Activated CD4-positive, alpha-beta T cell treated with anti-CD3 and anti-CD28 coated beads for 1 hour (primary cell): ENCODE data around the gene MPEG1.

ENCODE experiments used
- DNase-seq: peaks from one replicate; pipeline ENCODE4 v3.0.0-alpha.2; 2020

The MPEG1 gene, protein sequence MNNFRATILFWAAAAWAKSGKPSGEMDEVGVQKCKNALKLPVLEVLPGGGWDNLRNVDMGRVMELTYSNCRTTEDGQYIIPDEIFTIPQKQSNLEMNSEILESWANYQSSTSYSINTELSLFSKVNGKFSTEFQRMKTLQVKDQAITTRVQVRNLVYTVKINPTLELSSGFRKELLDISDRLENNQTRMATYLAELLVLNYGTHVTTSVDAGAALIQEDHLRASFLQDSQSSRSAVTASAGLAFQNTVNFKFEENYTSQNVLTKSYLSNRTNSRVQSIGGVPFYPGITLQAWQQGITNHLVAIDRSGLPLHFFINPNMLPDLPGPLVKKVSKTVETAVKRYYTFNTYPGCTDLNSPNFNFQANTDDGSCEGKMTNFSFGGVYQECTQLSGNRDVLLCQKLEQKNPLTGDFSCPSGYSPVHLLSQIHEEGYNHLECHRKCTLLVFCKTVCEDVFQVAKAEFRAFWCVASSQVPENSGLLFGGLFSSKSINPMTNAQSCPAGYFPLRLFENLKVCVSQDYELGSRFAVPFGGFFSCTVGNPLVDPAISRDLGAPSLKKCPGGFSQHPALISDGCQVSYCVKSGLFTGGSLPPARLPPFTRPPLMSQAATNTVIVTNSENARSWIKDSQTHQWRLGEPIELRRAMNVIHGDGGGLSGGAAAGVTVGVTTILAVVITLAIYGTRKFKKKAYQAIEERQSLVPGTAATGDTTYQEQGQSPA

DNA sequence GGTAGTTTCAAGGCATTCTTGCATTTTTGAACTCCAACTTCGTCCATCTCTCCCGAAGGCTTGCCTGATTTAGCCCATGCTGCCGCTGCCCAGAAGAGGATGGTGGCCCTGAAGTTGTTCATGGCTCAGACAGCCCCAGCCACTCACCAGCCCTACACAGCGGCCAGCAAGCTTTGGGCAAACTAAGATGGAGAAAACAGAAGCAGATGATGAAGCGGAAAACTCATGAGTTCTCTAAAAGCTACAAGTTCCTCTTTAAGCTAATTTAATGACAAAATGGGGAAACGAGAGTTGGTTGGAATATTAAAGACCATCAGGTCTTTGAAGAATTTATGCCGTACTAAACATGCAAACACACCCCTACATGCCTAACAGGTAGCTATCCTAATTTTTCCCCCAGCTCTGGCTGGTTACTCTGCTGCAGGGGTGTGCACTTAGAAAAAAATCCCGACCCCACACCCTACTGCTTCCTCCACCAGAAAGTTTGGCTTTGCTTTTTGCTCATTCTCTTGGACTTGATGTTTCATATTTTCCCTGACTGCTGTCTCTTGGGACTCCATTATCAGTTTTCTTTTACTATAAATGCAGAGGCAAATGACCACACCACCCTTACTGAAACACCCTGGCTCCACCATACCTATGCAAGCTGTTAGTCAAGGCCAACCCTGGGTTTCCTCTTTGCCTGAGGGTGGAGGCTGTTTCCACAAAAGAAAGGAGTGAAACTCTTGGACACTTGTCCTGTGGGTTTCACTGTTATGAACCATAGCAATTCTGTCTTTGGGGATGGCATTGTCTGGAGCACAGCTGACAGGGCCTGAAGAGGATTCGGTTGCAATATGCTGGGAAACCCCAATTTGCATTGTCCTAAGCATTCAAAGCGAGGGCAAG is at the start of gene MPEG1:
TSS of gene MPEG1 (minus strand) at position 184 of the 888 bp plus-strand sequence. CDS start at position 122, 62 bp downstream.
- no peak for DNase-seq

DNA sequence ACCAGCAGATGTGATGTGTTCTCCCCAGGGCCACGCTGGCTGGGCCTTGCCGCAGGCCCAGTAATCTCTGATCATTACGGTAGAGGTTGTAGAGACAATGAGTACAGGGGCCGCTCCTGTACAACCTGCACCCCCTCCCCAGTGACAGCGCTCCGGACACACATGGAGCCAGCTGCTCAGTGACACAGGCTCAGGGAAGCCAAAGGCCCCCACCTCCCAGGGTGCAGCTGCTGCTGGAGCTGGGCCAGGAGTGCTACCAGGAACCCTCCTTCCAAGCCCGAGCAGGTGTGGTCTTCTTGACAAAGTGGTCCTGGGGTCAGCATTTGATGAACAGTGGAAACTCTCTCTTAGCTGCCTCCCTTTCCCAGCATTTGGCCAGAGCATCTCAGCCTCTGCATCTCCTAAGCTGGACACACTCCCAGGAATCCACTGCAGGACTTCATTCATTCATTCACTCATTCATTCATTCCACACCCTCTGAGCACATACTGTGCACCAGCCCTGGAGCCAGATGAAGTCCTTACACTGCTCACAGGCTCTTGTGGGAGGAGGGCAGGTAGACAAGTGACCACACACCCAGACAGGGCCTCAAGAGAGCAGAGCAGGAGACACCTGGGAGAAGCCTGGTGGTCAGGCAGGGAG is 49.6 kb upstream of the MPEG1 start:
- no peak for DNase-seq

GRCh38 chr11:59261150-59261549 is 48.4 kb upstream of the MPEG1 start:
- DNase-seq: no peak

DNA sequence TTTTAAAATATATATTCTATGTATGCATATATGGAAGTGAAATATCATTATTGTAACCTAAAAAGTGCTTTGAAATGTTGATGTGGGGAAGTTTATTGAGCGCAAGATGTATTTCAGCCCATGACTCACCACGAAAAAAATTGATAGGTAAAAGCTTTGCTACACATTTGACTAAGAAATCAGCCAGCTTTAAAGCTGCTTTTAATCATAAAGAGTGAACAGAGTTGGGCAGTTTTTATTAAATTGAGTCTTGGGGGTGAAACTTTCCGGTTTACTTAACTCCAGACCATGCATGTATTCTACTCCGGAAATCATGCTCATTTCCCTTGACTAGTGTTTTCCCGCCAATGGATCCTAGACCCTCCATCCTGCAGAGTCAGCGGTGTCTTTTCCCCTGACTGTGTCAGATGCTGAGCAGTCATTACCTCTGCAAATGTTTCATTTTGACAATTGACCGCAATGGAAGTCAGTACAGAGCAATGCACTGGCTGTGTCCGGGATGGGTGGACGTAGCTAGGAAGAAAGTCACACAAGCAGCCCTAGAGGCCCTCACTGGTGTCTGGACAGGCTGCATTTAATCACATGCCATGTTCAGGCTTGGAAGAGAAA is 47.2 kb upstream of the MPEG1 start:
- DNase-seq: no peak

- no peak for DNase-seq
Measured at GRCh38 chr11:59259047-59259446, 46.3 kb upstream of the MPEG1 start.

- DNase-seq: no peak
Measured at GRCh38 chr11:59255281-59255680, 42.6 kb upstream of the MPEG1 start.

- no peak for DNase-seq
Measured at GRCh38 chr11:59254286-59254685, 41.6 kb upstream of the MPEG1 start.

DNA sequence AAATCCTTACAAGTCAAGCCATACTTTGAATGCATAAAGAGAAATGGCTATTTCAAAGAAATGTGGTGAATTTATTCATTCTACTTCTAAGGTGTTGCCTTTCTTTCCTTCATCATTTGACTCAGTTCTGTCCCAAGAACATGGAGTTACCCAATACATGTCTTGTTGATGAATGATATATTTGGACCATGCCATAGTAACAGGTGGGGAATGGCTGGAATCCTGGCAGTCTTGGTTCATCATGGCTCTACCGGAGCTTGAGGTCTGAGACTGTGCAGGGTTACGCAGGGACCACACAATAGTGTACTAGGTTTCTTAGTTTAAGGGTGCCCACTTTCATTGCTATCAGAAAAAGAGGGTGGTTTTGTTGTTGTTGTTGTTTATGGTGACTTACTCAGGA is 40.3 kb upstream of the MPEG1 start:
- no peak for DNase-seq

DNA sequence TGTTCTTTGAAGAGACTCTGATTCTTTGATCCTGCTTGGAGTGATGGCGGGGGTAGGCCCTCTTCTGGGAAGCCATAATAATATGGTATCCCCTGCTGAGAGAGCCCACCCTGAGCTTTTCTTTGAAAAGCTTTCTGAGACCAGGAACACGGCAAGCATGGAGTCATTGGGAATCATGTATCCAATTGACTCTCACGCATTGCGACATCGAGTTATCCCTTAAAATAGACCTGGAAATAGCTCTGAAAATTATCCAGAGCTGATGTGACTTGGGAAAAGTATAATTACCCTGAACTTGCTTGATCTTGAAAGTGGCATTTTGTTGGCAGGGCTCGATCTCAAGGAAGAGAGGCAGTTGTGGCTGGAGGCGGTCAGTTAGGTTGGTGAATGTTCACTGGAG is 36.8 kb upstream of the MPEG1 start:
- DNase-seq: no peak

DNA sequence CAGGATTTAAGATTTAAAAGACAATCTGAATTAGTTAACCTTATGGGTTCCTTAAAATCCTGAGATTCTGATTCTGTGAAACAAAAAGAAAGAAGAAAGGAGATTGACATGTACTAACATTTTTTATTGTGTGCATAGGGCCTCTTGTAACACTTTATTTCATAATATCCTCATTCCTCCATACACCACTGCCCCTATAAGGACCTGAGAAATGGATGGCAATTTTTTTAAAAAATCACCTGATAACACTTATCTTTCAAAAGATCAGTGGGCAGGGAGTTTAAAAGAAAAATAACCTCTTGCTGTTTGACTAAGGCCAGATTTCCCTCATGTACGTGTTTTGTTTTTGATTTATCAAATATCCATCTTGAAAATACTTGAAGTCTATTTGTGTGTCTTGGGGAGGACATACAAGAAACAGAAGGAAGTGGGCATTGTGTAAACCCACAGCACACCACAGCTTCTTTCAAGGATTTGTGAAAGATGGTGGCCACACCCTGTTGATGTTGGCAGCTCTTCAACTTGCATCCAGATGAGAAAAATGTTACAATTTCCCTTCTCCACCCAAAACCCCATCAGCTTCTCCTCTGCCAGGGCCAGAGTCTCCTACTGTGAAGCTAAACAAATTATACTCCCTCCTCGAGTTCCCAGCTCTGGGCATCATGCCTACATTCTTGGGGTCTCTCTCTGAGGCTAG is 35.0 kb upstream of the MPEG1 start:
- no peak for DNase-seq

DNA sequence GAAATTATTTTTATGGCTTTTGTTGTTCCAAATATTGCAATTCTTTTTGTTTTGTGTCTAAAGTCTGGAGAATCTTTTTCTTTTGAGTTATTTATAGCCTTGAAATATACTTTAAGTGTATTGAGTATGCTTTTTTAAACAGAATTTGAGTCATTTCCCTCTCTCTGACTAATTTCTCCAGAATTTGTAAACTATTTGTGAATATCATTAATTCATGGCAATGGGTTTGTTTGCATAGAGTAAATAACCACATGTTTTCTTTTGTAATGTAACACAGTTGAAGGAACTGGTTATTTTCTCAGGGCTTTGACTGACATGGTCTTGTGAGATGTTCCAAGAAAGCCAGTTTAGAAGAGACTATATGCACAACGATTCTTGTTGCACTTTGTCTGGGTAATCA is 30.9 kb upstream of the MPEG1 start:
- no peak for DNase-seq

DNA sequence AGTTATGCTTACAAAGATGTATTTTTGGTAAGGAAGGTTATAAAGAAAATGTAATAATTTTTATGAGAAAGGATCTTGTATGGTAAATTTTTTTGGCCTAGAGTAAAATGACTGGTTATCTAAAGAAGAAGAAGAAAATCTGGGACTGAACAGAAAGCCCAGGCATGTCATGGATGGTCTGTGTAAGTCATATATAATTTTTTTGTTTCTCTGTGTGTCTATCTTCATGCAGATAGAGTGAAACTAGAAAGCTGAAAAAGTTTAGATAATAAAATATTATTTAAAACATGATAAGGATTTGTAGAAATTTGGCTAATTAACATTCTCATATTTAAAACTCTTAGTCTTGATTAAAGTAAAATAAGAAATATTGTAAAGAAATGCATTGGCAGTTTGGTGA is 27.6 kb upstream of the MPEG1 start:
- DNase-seq: no peak

GRCh38 chr11:59226396-59226795 is 13.7 kb upstream of the MPEG1 start:
- no peak for DNase-seq

DNA sequence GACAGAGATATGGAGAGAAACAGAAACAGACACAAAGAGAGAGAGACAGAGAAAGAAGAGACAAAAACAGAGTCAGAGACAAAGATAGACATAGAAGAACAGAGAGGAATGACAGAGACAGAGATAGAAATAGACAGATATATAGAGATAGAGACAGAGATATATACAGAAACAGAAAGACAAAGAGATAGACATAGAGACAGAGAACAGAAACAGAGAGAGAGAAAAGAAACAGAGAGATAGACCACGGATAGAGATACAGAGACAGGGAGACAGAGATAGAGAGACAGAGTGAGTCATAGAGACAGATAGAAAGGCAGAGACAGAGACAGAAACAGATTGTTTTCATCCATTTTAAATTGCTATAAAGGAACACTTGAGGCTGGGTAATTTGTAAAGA is 12.3 kb upstream of the MPEG1 start:
- DNase-seq: no peak

DNA sequence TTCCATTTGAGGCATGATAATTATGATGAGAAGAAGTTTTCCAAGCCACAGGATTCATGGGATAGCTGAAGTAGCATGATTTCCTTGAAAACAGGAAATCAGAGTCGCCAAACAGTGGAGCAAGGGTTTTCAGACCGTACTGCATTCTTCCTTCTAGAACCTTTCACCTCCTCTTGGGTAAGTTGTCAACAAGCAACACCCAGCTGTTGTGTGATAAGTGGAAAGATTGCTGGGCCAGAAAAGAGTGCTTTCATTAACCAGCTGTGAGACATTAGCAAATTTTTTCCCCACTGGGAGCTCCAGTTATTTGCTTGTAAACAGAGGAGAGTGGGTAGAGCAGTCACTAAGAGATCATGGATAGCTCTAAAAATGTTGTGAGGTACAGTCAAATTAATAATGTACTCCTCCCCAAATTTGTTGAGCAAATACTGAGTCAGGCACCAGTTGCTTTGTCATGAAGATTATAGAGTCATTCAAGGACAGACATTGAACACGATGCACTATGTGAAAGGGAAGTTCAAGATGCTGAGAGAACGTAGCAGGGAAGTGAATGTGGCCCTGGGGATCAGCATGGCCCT is 11.7 kb upstream of the MPEG1 start:
- no peak for DNase-seq

DNA sequence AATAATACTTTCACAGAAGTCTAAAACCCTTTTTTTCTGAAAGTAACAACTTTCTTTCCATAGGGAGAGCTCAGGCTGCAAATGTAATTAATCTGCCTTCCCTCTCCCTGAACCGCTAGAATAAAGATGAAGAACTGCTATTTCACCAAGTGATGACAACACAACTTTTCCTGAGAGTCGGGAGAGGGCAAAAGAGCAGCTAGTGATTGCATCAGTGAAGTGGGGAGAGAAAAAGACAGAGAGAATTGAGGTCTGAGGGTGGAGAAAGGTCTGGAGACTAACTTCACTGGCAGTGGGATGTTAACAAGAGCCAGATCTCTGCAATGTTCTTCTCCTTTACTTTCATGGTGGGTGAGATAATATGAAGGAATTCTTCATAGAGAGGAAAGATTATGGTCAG is 10.9 kb upstream of the MPEG1 start:
- DNase-seq: no peak

- no peak for DNase-seq
Measured at GRCh38 chr11:59223177-59223576, 10.4 kb upstream of the MPEG1 start.

DNA sequence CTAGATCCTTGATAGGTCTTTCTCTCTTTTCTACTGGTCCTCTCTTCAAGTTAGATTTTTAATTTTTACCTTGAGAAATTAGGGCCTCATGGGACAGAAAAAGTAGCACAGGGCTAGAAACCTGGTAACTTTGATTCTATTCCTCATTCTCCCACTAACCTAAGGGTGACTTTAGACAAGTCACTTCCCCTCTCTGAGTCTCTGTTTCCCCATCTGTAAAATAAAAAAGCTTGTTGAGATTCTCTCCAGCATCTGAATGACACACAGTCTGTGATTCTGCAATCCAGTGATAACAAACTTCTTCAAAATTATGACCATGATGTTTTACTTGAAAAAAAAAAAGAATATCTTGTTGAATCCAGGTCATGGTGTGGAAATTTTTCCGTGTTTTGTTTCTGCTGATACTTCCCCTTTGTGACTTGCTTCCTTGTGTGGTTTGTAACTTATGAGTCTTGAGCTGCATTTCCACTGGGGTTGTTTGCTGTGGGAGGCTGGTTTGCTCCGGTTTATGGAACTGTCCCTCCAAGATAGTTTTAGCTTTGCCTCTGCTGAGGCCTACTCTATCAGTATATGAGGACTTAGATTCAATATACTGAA is 9.8 kb upstream of the MPEG1 start:
- no peak for DNase-seq

- DNase-seq: no peak
Measured at GRCh38 chr11:59221441-59221840, 8.7 kb upstream of the MPEG1 start.

DNA sequence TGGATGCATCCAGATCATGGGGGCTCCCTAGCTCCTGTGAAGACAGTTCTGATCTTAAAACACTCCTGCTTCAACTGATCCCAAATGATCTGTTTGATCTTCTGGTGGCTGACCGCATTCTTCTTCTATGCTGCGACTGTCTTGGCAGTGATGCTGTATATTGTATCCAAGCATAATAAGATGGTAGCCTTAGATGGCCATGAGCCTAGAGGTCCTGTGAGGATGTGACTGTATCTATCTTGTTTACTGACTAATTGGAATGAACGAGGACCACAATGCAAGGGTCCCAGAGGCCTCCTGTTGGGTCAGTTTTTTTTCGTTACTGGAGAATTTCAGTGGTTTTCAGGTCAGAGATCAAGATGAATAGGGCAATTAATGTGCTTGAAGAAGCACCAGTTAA is 7.1 kb upstream of the MPEG1 start:
- no peak for DNase-seq

DNA sequence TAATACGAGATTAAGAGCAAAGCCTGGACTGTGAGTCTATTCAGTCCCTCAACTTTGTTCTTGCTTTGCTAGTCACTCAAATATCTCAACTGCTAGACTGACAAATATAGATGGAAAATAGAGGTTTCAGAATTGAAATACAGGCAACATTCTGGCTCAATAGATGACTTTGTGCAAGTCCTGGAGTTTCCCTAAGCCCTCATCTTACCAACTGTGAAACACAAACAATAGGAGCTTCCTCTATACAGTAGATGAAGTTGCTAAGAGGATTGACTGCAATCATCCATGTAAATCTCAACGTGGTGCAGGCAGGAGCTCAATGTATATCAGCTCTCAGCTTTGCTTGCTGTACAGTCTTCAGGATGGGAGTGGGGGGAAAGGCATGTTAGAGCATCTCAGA is 6.2 kb upstream of the MPEG1 start:
- no peak for DNase-seq
